Endothelial cell of umbilical vein (primary cell): Measurements from ENCODE around the gene LDHAL6B. TPM values are rescaled to one million over a fixed set of nuclear protein-coding genes. Genes with fewer than 3 reads are reported as not detected.

Experiments used
- BruUV-seq: library from RNA; stranded (reverse); fragments of 400-500 nt; replicated peaks from 2 replicates; lab custom pipeline; 2021; lab: Mats Ljungman, UMichigan
- CTCF ChIA-PET: fragments of 300-600, 350-600 bp; sonication (Branson Sonifier 250); formaldehyde crosslinking; loops from one replicate; lab custom pipeline; 2021; ENCODE audit warnings: antibody characterized with exemption, inconsistent platforms; lab: Charles Lee
- POLR2A ChIA-PET: fragments of 300-600, 350-600 bp; sonication (Branson Sonifier 250); formaldehyde crosslinking; loops from one replicate; lab custom pipeline; 2021; ENCODE audit warnings: antibody characterized with exemption, inconsistent platforms; lab: Charles Lee
- DNase-seq: peaks from one replicate; pipeline ENCODE4 v3.0.0-alpha.2; 2011; ENCODE audit warnings: low read depth, low spot score
- FAIRE-seq: peaks from 2 replicates; lab custom pipeline; 2011; peaks lifted over from hg19 to GRCh38; lab: Jason Lieb, UNC
- H2AFZ ChIP-seq: 2 replicates; pipeline ENCODE4 v1.6.0; 2012; ENCODE audit warnings: low read depth, low read length, control low read depth, inconsistent platforms
- H3K27ac ChIP-seq: 2 replicates; pipeline ENCODE4 v1.5.1; 2011; ENCODE audit warnings: low read depth, mild to moderate bottlenecking, control low read depth, low read length, moderate library complexity; ENCODE audit not compliant: insufficient read depth
- H3K27me3 ChIP-seq, 2 experiments: 2 replicates each; pipeline versions ENCODE4 v1.6.0 to v1.6.1; 2011; ENCODE audit warnings: low read length in 2 of 2, mixed read lengths in 1 of 2; ENCODE audit not compliant: control insufficient read depth in 2 of 2, insufficient read depth in 2 of 2
- H3K36me3 ChIP-seq, 2 experiments: 2 replicates in 1 of 2; 3 replicates in 1 of 2; pipeline ENCODE4 v1.5.1; 2011; ENCODE audit warnings: low read length in 2 of 2, mild to moderate bottlenecking in 1 of 2, moderate library complexity in 1 of 2; ENCODE audit not compliant: control insufficient read depth in 2 of 2, insufficient read depth in 2 of 2; ENCODE audit errors: extremely low read depth in 1 of 2
- H3K4me1 ChIP-seq: 3 replicates; pipeline ENCODE4 v1.5.1; 2011; ENCODE audit warnings: mild to moderate bottlenecking, low read length; ENCODE audit not compliant: control insufficient read depth, insufficient read depth; ENCODE audit errors: extremely low read depth
- H3K4me2 ChIP-seq: 2 replicates; pipeline ENCODE4 v1.6.1; 2011; ENCODE audit warnings: low read length, control low read depth, mixed read lengths; ENCODE audit not compliant: insufficient read depth
- H3K4me3 ChIP-seq, 3 experiments: fragments of 200-600 bp in 1 of 3; sonication (generic), shearing (Covaris generic) in 1 of 3; replicated peaks in 1 of 3; 2 replicates each; pipeline ENCODE4 v1.5.1; 2011 to 2016; ENCODE audit warnings: control low read depth in 3 of 3, low read length in 3 of 3, mild to moderate bottlenecking in 2 of 3, inconsistent platforms in 1 of 3, low read depth in 1 of 3, moderate library complexity in 1 of 3; ENCODE audit not compliant: insufficient read depth in 1 of 3
- H3K79me2 ChIP-seq: 2 replicates; pipeline ENCODE4 v1.6.0; 2012; ENCODE audit warnings: low read length, inconsistent platforms; ENCODE audit not compliant: control insufficient read depth, insufficient read depth
- H3K9ac ChIP-seq: replicated peaks from 2 replicates; pipeline ENCODE3; 2011; ENCODE audit warnings: low read length, control low read depth; ENCODE audit not compliant: insufficient read depth; ENCODE audit errors: extremely low read depth
- H3K9me1 ChIP-seq: replicated peaks from 3 replicates; pipeline ENCODE4 v1.6.0; 2011; ENCODE audit warnings: mild to moderate bottlenecking, low read length; ENCODE audit not compliant: control insufficient read depth, insufficient read depth; ENCODE audit errors: extremely low read depth
- H3K9me3 ChIP-seq: replicated peaks from 2 replicates; pipeline ENCODE4 v1.5.1; 2012; ENCODE audit warnings: low read length, inconsistent platforms; ENCODE audit not compliant: control insufficient read depth, insufficient read depth
- H4K20me1 ChIP-seq: replicated peaks from 2 replicates; pipeline ENCODE3; 2011; ENCODE audit warnings: mild to moderate bottlenecking, low read length; ENCODE audit not compliant: control insufficient read depth, insufficient read depth; ENCODE audit errors: extremely low read depth
- EZH2 ChIP-seq: IDR thresholded peaks from 2 replicates; pipeline ENCODE4 v1.6.1; 2012; ENCODE audit warnings: borderline replicate concordance, low read depth, mild to moderate bottlenecking, moderate library complexity, low read length, inconsistent platforms; ENCODE audit not compliant: severe bottlenecking
- dilution Hi-C: fragments of 300-500 bp; cut with MboI; formaldehyde crosslinking; loops from one replicate; pipeline ENCODE4 v1.15.0; 2019; ENCODE audit warnings: low sequenced_read_pairs; ENCODE audit not compliant: extremely low pct_ligation_motif_present
- intact Hi-C: fragments of 100-400 bp; cut with micrococcal nuclease; formaldehyde crosslinking; loops from one replicate; pipeline ENCODE4 v1.10.0; 2022
- polyA plus RNA-seq, 4 experiments: library from polyadenylated mRNA; depleted of rRNA in 3 of 4; stranded (reverse) in 3 of 4; unstranded in 1 of 4; fragments of >200 nt; gene quantifications; 2 replicates each; pipeline versions ENCODE4 v1.2.1 to v1.2.3, GENCODE V29; 2011 to 2012; ENCODE audit warnings: missing spikeins in 1 of 4
- total RNA-seq: library from RNA; stranded (reverse); gene quantifications from 2 replicates; pipeline ENCODE4 v1.2.3, GENCODE V29; 2021
- TF ChIP-seq, protein P1 (sequence below): IDR thresholded peaks from 2 replicates; pipeline ENCODE4 v1.6.1; 2011; ENCODE audit not compliant: insufficient read depth, insufficient read length
- TF ChIP-seq, protein P2 (sequence below), 2 donors: IDR thresholded peaks; 1 replicate in 1 of 2; 2 replicates in 1 of 2; pipeline ENCODE4 v1.5.1; 2011; ENCODE audit warnings: low read length in 2 of 2, mild to moderate bottlenecking in 2 of 2, moderate library complexity in 2 of 2, control low read depth in 1 of 2, inconsistent platforms in 1 of 2, low read depth in 1 of 2; ENCODE audit not compliant: insufficient read depth in 1 of 2; ENCODE audit errors: extremely low read depth in 1 of 2

The LDHAL6B gene
- total and polyA plus RNA-seq, 2 donors (not counting 3 experiments of a cell fraction or from before 2014, with no cell fraction given), result not detected

DNA sequence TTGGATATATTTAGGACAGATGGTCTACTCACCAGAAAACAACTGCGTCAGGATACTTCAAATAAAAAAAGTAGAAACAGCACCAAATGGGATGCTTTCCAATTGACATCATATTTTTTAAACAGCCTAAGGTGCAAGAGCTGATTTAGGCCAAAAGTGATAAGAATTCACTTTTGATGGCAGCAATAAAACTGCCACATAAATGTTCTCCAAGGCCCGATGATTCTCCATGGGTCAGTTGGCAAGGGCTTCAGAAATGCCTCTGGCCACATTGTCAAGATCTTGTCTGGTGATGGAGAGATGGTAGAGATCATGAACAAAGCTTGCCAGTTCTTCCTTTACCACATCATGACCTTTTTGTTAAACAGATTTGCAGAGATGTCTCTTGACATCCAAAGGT is 38.9 kb downstream of the LDHAL6B start:
- TF ChIP-seq, protein P1, sequence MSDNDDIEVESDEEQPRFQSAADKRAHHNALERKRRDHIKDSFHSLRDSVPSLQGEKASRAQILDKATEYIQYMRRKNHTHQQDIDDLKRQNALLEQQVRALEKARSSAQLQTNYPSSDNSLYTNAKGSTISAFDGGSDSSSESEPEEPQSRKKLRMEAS, result no peak
- TF ChIP-seq EZH2, result no peak
- dilution Hi-C loops, result no loop called here
- Histone ChIP-seq H2AFZ (no peak overlapping the region), H3K4me2 (no peak overlapping the region), H3K9me3 (no peaks in the 10 kb centered on the region), H3K4me1 (peaks cover 3% of the 10 kb centered on the region), H3K4me3 (no peak overlapping the region), H4K20me1 (no peaks in the 10 kb centered on the region), H3K79me2 (peaks cover 12% of the 10 kb centered on the region), H3K9ac (no peak overlapping the region), H3K36me3 (peaks cover 3 to 8% of the 10 kb centered on the region in 2 experiments), H3K27me3 (no peaks in the 10 kb centered on the region), H3K27ac (no peak overlapping the region), H3K9me1 (no peaks in the 10 kb centered on the region)
- CTCF ChIA-PET, result interaction anchor here (0.9 to 3.8 kb wide), 3 partner anchors 13 to 289 kb away, joined by 3 to 34 read pairs (median 16); no protein-coding TSS in a partner anchor
- DNase-seq (no peak), FAIRE-seq (no peak)
- intact Hi-C loops, result loop anchor here (5.0 kb wide), 1 partner anchor 52 kb away; no protein-coding TSS in a partner anchor
- POLR2A ChIA-PET, result no interaction called here
- no TSS peak for BruUV-seq

DNA sequence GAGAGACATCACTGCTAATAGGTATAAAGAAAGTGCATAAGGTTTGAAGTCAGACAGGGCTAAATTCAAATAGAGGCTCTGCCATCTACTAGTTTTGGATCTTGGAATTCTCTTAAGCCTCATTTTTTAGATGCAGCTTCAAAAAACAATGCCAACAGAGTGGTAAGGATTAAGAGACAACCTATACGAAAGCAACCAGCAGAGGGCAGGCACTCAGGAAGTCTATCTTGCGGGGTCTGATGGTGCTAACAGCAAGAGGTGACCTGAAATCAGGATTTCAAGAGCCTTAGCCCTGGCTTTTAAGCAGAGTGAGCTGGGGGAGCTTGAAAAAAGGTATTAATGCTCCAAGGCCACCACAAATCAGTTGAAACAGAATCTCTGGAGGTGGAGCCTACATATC is 40.7 kb downstream of the LDHAL6B start:
- intact Hi-C loops, result loop anchor here (1.0 to 5.0 kb wide), 3 partner anchors 50 to 246 kb away; partner anchors contain the start of gene MYO1E
- no peaks in the 10 kb centered on the region for H3K9me3 ChIP-seq

More for the DNA sequence above, 40.7 kb downstream of the LDHAL6B start:
- peak; percentile 95 for FAIRE-seq
- no peaks in the 10 kb centered on the region for H4K20me1 ChIP-seq
- no peaks in the 10 kb centered on the region for H3K27me3 ChIP-seq
- peaks cover 3% of the 10 kb centered on the region for H3K4me1 ChIP-seq
- BruUV-seq, result no TSS peak
- dilution Hi-C loops, result no loop called here
- H2AFZ ChIP-seq, result no peak overlapping the region
- H3K9ac ChIP-seq, result no peak overlapping the region
- TF ChIP-seq, protein P2, sequence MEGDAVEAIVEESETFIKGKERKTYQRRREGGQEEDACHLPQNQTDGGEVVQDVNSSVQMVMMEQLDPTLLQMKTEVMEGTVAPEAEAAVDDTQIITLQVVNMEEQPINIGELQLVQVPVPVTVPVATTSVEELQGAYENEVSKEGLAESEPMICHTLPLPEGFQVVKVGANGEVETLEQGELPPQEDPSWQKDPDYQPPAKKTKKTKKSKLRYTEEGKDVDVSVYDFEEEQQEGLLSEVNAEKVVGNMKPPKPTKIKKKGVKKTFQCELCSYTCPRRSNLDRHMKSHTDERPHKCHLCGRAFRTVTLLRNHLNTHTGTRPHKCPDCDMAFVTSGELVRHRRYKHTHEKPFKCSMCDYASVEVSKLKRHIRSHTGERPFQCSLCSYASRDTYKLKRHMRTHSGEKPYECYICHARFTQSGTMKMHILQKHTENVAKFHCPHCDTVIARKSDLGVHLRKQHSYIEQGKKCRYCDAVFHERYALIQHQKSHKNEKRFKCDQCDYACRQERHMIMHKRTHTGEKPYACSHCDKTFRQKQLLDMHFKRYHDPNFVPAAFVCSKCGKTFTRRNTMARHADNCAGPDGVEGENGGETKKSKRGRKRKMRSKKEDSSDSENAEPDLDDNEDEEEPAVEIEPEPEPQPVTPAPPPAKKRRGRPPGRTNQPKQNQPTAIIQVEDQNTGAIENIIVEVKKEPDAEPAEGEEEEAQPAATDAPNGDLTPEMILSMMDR (IDR thresholded peaks at IDR 0.05; ENCODE audit: extremely low read depth in 1 of 2, insufficient read depth in 1 of 2, low read depth in 1 of 2, low read length in 2 of 2), result peak; percentile 64 to 68
- TF ChIP-seq EZH2, result no peak
- peak; percentile 84 for DNase-seq
- H3K36me3 ChIP-seq, result peaks cover 6 to 8% of the 10 kb centered on the region in 2 experiments
- H3K4me3 ChIP-seq, result no peak overlapping the region
- ChIA-PET POLR2A (interaction anchor here (1.2 to 2.4 kb wide), 2 partner anchors 19 to 125 kb away, joined by 6 to 10 read pairs; partner anchors contain the start of gene MYO1E), CTCF (interaction anchor here (0.5 to 3.8 kb wide), 47 partner anchors 9 to 1017 kb away, joined by 3 to 34 read pairs (median 4); partner anchors contain the start of gene MYO1E)
- no peak overlapping the region for H3K27ac ChIP-seq
- peaks cover 12% of the 10 kb centered on the region for H3K79me2 ChIP-seq
- no peaks in the 10 kb centered on the region for H3K9me1 ChIP-seq
- H3K4me2 ChIP-seq, result no peak overlapping the region
